Keratinocyte (primary cell): ENCODE results near the gene MFNG. TPM values are rescaled to one million over a fixed set of nuclear protein-coding genes. Genes with fewer than 3 reads are reported as not detected.

ENCODE experiments used
- DNase-seq: peaks from one replicate; pipeline ENCODE4 v3.0.0-alpha.2; 2011; ENCODE audit warnings: low read depth, missing footprints, low spot score
- FAIRE-seq: peaks from 2 replicates; lab custom pipeline; 2011; peaks lifted over from hg19 to GRCh38; lab: Jason Lieb, UNC
- H2AFZ ChIP-seq: 2 replicates; pipeline ENCODE4 v1.6.0; 2012; ENCODE audit warnings: low read length, control low read depth, inconsistent platforms; ENCODE audit not compliant: control insufficient read depth
- H3K27ac ChIP-seq: 2 replicates; pipeline ENCODE4 v1.5.1; 2011; ENCODE audit warnings: low read length; ENCODE audit not compliant: control insufficient read depth, insufficient read depth
- H3K27me3 ChIP-seq: 3 replicates; pipeline ENCODE4 v1.6.0; 2011; ENCODE audit warnings: low read length; ENCODE audit not compliant: control insufficient read depth, insufficient read depth; ENCODE audit errors: extremely low read depth
- H3K36me3 ChIP-seq, 2 experiments: 2 replicates in 1 of 2; 3 replicates in 1 of 2; pipeline ENCODE4 v1.5.1; 2011; ENCODE audit warnings: low read length in 2 of 2, mild to moderate bottlenecking in 1 of 2; ENCODE audit not compliant: control insufficient read depth in 2 of 2, insufficient read depth in 2 of 2; ENCODE audit errors: extremely low read depth in 1 of 2
- H3K4me1 ChIP-seq: 3 replicates; pipeline ENCODE4 v1.5.1; 2011; ENCODE audit warnings: low read length; ENCODE audit not compliant: control insufficient read depth, insufficient read depth; ENCODE audit errors: extremely low read depth
- H3K4me2 ChIP-seq: 3 replicates; pipeline ENCODE4 v1.6.0; 2011; ENCODE audit warnings: low read depth, low read length; ENCODE audit not compliant: control insufficient read depth, insufficient read depth; ENCODE audit errors: extremely low read depth
- H3K4me3 ChIP-seq, 3 experiments: fragments of 200-600 bp in 1 of 3; sonication (generic) in 1 of 3; 2 replicates in 2 of 3; 3 replicates in 1 of 3; pipeline ENCODE4 v1.5.1; 2011 to 2016; ENCODE audit warnings: low read length in 3 of 3, mild to moderate bottlenecking in 3 of 3, control low read depth in 2 of 3, inconsistent platforms in 1 of 3, low read depth in 1 of 3, mixed read lengths in 1 of 3, mixed run types in 1 of 3, moderate library complexity in 1 of 3; ENCODE audit not compliant: control insufficient read depth in 2 of 3, insufficient read depth in 2 of 3; ENCODE audit errors: extremely low read depth in 1 of 3
- H3K79me2 ChIP-seq: 2 replicates; pipeline ENCODE4 v1.6.0; 2012; ENCODE audit warnings: low read length; ENCODE audit not compliant: control insufficient read depth, insufficient read depth
- H3K9ac ChIP-seq: 3 replicates; pipeline ENCODE4 v1.6.0; 2011; ENCODE audit warnings: low read length; ENCODE audit not compliant: control insufficient read depth, insufficient read depth; ENCODE audit errors: extremely low read depth
- H3K9me1 ChIP-seq: 3 replicates; pipeline ENCODE4 v1.6.0; 2011; ENCODE audit warnings: low read length; ENCODE audit not compliant: control insufficient read depth, insufficient read depth; ENCODE audit errors: extremely low read depth
- H3K9me3 ChIP-seq: 2 replicates; pipeline ENCODE4 v1.5.1; 2012; ENCODE audit warnings: low read depth, low read length; ENCODE audit not compliant: control insufficient read depth
- H4K20me1 ChIP-seq: 3 replicates; pipeline ENCODE4 v1.6.0; 2011; ENCODE audit warnings: low read length; ENCODE audit not compliant: control insufficient read depth, insufficient read depth; ENCODE audit errors: extremely low read depth
- CTCF ChIP-seq, 3 experiments: IDR thresholded peaks in 1 of 3; conservative IDR thresholded peaks in 1 of 3; optimal IDR thresholded peaks in 1 of 3; 2 replicates in 2 of 3; 3 replicates in 1 of 3; pipeline versions ENCODE3 to v1.5.1; 2011; ENCODE audit warnings: low read length in 3 of 3, mild to moderate bottlenecking in 3 of 3, moderate library complexity in 2 of 3, control low read depth in 1 of 3, inconsistent platforms in 1 of 3; ENCODE audit not compliant: insufficient read depth in 2 of 3; ENCODE audit errors: extremely low read depth in 1 of 3
- EZH2 ChIP-seq: IDR thresholded peaks from one replicate; pipeline ENCODE4 v1.6.1; 2012; ENCODE audit warnings: inconsistent platforms, mild to moderate bottlenecking, low read length, moderate library complexity
- dilution Hi-C: fragments of 300-500 bp; cut with MboI; formaldehyde crosslinking; loops from one replicate; pipeline ENCODE4 v1.7.0; 2020; ENCODE audit warnings: low sequenced_read_pairs; ENCODE audit not compliant: extremely low pct_ligation_motif_present
- polyA plus RNA-seq, 5 experiments: library from polyadenylated mRNA; depleted of rRNA in 3 of 5; stranded (reverse) in 3 of 5; stranded (forward) in 1 of 5; unstranded in 1 of 5; fragments of >200 nt; gene quantifications; 1 replicate in 1 of 5; 2 replicates in 3 of 5; 3 replicates in 1 of 5; pipeline versions ENCODE4 v1.2.1 to v1.2.3, GENCODE V29; 2011 to 2012; ENCODE audit warnings: missing spikeins in 2 of 5, low read depth in 1 of 5, low replicate concordance in 1 of 5

MFNG gene
- polyA plus RNA-seq, 1 donor (not counting 4 experiments of a cell fraction or from before 2014, with no cell fraction given), result 5.9 TPM

- FAIRE-seq (no peak), DNase-seq (no peak)
- no peak overlapping the region for H3K4me3 ChIP-seq
- H3K4me2 ChIP-seq, result no peak overlapping the region
- H3K9me3 ChIP-seq, result no peaks in the 10 kb centered on the region
- no peak overlapping the region for H2AFZ ChIP-seq
- H4K20me1 ChIP-seq, result peaks cover 22% of the 10 kb centered on the region
- TF ChIP-seq EZH2, result no peak
- TF ChIP-seq CTCF (optimal IDR thresholded peaks at IDR 0.05 in 1 of 3, IDR thresholded peaks at IDR 0.05 in 1 of 3, conservative IDR thresholded peaks at IDR 0.05 in 1 of 3; ENCODE audit: extremely low read depth in 1 of 3, insufficient read depth in 2 of 3, low read length in 3 of 3), result no peak
- peaks cover 6% of the 10 kb centered on the region for H3K9me1 ChIP-seq
- H3K27ac ChIP-seq, result no peak overlapping the region
- peaks cover 35% of the 10 kb centered on the region for H3K4me1 ChIP-seq
- dilution Hi-C loops, result no loop called here
- H3K9ac ChIP-seq, result no peak overlapping the region
- H3K36me3 ChIP-seq, result peaks cover 68 to 84% of the 10 kb centered on the region in 2 experiments
- peaks cover 69% of the 10 kb centered on the region for H3K79me2 ChIP-seq
- H3K27me3 ChIP-seq, result no peaks in the 10 kb centered on the region
Observed at GRCh38 chr22:37499027-37499707, 13.0 kb upstream of the MFNG start.

DNA sequence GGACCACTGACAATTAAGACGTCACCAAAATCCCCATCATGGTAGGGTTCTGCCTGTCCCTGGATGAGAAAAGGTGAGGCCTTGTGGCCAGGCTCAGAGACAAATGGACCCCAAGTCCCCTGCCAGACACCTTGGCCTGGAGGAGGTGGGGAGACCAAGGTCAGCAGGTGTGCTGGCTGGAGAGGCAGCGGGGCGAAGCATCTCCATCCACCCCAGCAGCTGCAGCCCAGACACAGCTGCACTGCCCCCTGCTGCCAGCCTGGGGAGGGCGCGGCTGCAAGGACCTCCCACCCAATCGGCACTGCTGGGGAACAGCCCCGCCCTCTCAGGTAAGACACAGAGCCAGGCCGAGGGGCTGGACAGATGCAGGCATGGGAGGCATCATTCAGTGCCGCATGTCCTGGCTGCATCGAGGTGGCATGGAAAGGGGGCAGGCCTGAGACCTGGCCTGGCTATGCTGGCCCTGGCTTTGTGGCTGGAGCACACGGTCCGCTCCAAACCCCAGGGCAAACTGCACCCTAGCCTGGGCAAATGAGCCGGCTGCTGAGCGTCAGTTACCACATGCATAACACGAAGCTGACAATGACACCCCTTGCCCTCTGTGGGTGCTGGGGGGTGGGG is 12.2 kb upstream of the MFNG start:
- no peak for TF ChIP-seq EZH2
- TF ChIP-seq CTCF (optimal IDR thresholded peaks at IDR 0.05 in 1 of 3, IDR thresholded peaks at IDR 0.05 in 1 of 3, conservative IDR thresholded peaks at IDR 0.05 in 1 of 3; ENCODE audit: extremely low read depth in 1 of 3, insufficient read depth in 2 of 3, low read length in 3 of 3), result peak; percentile 33 to 74 (median 49)
- Histone ChIP-seq H3K27ac (no peak overlapping the region), H3K27me3 (no peaks in the 10 kb centered on the region), H3K36me3 (peaks cover 68 to 83% of the 10 kb centered on the region in 2 experiments), H3K9me3 (no peaks in the 10 kb centered on the region), H3K4me1 (peaks cover 35% of the 10 kb centered on the region), H3K9ac (no peak overlapping the region), H4K20me1 (peaks cover 22% of the 10 kb centered on the region), H3K4me3 (no peak overlapping the region), H2AFZ (no peak overlapping the region), H3K9me1 (peaks cover 6% of the 10 kb centered on the region), H3K79me2 (peaks cover 63% of the 10 kb centered on the region), H3K4me2 (peak overlapping the region; percentile 16)
- no peak for DNase-seq
- no peak for FAIRE-seq
- dilution Hi-C loops, result no loop called here
